ENCODE measurements around the gene CCBE1.

DNA sequence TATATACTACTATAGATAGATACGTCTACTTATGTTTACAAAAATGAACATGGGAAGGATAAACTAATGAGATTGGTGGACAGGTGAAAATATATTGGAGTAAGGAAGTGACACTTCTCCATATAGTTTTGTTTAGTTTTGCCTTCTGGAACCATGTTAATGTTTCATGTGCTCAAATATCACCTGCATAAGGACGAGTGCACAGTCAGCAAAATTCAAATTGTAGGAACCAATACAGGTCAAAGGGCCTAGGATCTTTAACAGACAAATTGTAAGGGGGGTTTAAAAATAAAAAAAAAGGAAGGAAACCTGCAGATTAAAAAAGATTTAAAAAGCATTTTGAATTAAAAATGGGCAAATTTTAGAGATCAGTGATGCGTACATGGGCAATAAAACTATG is 104.6 kb downstream of the CCBE1 start:
- TF ChIP-seq, protein P1, sequence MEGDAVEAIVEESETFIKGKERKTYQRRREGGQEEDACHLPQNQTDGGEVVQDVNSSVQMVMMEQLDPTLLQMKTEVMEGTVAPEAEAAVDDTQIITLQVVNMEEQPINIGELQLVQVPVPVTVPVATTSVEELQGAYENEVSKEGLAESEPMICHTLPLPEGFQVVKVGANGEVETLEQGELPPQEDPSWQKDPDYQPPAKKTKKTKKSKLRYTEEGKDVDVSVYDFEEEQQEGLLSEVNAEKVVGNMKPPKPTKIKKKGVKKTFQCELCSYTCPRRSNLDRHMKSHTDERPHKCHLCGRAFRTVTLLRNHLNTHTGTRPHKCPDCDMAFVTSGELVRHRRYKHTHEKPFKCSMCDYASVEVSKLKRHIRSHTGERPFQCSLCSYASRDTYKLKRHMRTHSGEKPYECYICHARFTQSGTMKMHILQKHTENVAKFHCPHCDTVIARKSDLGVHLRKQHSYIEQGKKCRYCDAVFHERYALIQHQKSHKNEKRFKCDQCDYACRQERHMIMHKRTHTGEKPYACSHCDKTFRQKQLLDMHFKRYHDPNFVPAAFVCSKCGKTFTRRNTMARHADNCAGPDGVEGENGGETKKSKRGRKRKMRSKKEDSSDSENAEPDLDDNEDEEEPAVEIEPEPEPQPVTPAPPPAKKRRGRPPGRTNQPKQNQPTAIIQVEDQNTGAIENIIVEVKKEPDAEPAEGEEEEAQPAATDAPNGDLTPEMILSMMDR (IDR thresholded peaks at IDR 0.05; ENCODE audit: insufficient read depth, low read length) = no peak
- no peak for TF ChIP-seq POLR2AphosphoS5 (IDR thresholded peaks at IDR 0.05; ENCODE audit: low read depth)
- TF ChIP-seq GABPA (IDR thresholded peaks at IDR 0.05; ENCODE audit: low read depth) = no peak
- TF ChIP-seq, protein P2, sequence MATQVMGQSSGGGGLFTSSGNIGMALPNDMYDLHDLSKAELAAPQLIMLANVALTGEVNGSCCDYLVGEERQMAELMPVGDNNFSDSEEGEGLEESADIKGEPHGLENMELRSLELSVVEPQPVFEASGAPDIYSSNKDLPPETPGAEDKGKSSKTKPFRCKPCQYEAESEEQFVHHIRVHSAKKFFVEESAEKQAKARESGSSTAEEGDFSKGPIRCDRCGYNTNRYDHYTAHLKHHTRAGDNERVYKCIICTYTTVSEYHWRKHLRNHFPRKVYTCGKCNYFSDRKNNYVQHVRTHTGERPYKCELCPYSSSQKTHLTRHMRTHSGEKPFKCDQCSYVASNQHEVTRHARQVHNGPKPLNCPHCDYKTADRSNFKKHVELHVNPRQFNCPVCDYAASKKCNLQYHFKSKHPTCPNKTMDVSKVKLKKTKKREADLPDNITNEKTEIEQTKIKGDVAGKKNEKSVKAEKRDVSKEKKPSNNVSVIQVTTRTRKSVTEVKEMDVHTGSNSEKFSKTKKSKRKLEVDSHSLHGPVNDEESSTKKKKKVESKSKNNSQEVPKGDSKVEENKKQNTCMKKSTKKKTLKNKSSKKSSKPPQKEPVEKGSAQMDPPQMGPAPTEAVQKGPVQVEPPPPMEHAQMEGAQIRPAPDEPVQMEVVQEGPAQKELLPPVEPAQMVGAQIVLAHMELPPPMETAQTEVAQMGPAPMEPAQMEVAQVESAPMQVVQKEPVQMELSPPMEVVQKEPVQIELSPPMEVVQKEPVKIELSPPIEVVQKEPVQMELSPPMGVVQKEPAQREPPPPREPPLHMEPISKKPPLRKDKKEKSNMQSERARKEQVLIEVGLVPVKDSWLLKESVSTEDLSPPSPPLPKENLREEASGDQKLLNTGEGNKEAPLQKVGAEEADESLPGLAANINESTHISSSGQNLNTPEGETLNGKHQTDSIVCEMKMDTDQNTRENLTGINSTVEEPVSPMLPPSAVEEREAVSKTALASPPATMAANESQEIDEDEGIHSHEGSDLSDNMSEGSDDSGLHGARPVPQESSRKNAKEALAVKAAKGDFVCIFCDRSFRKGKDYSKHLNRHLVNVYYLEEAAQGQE (IDR thresholded peaks at IDR 0.05; ENCODE audit: insufficient replicate concordance, low read depth) = no peak

Measured in HL-60 (cell line).